Measurements from ENCODE around the gene EXD3.

Gene EXD3

DNA sequence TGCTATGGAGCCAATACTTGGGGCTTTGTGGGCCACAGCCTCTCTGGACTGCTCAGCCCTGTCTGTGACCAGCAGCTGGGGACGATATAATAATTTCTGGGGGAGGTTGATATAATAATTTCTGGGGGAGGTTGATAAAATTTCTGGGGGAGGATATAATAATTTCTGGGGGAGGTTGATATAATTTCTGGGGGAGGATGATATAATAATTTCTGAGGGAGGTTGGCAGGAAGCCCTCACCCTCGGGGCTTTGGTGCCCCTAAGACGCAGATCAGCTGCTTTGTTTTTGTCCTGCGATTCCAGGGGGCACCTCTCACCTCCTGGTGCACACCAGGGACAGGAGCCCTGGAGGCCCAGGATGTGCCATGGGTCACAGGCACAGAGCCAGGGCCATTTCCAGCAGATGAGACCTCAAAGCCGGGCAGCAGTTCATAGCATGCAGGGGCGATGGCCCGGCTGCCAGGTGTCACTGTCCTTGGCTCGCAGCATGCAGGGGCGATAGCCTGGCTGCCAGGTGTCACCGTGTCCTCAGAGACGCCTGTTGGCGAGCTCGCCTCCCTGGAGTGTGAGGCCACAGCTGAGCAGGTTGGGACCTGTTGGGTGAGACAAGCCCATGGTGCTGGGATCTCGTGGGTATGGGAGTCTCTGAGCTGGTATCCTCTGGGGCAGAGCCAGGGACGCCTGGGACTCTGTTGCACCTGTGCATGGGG is 149.2 kb downstream of the EXD3 start:
- peaks cover 38% of the 10 kb centered on the region for H3K36me3 ChIP-seq (replicated peaks)
- H3K27ac ChIP-seq = no peak overlapping the region
- no peaks in the 10 kb centered on the region for H3K27me3 ChIP-seq (replicated peaks)
- in situ Hi-C loops (cut with HindIII; ENCODE audit: low pct_ligation_motif_present, low sequenced_read_pairs) = no loop called here
- DNase-seq = no peak
- TF ChIP-seq, protein P1, sequence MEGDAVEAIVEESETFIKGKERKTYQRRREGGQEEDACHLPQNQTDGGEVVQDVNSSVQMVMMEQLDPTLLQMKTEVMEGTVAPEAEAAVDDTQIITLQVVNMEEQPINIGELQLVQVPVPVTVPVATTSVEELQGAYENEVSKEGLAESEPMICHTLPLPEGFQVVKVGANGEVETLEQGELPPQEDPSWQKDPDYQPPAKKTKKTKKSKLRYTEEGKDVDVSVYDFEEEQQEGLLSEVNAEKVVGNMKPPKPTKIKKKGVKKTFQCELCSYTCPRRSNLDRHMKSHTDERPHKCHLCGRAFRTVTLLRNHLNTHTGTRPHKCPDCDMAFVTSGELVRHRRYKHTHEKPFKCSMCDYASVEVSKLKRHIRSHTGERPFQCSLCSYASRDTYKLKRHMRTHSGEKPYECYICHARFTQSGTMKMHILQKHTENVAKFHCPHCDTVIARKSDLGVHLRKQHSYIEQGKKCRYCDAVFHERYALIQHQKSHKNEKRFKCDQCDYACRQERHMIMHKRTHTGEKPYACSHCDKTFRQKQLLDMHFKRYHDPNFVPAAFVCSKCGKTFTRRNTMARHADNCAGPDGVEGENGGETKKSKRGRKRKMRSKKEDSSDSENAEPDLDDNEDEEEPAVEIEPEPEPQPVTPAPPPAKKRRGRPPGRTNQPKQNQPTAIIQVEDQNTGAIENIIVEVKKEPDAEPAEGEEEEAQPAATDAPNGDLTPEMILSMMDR (IDR thresholded peaks at IDR 0.05; ENCODE audit: low read depth, low read length, missing control alignments) = no peak
- H3K4me3 ChIP-seq (ENCODE audit: low read depth, low read length) = no peak overlapping the region

DNA sequence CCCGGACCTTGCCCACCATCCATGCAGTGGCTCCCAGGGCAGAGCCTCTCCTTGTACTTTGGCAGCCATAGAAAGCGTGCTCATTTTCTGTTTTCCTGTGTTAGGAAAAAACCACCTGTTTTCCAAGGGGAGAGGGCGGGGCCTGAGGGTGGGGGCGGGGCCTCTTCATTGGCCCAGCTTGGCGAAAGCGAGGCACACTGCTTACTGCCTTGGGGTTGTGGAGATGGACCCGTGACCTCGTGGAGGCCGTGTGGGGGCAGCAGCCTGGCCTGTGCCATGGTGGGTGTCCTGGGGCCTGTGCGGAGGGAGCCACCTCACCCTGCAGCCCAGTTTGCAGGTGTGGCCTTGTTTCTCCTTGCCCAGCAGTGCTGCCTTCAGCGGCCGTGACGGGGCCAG is 149.9 kb downstream of the EXD3 start:
- DNase-seq = no peak
- Histone ChIP-seq H3K36me3 (replicated peaks) (peaks cover 43% of the 10 kb centered on the region), H3K27me3 (replicated peaks) (no peaks in the 10 kb centered on the region), H3K27ac (no peak overlapping the region), H3K4me3 (ENCODE audit: low read depth, low read length) (no peak overlapping the region)
- TF ChIP-seq, protein P1 (IDR thresholded peaks at IDR 0.05; ENCODE audit: low read depth, low read length, missing control alignments) = no peak
- in situ Hi-C loops (cut with HindIII; ENCODE audit: low pct_ligation_motif_present, low sequenced_read_pairs) = no loop called here

DNA sequence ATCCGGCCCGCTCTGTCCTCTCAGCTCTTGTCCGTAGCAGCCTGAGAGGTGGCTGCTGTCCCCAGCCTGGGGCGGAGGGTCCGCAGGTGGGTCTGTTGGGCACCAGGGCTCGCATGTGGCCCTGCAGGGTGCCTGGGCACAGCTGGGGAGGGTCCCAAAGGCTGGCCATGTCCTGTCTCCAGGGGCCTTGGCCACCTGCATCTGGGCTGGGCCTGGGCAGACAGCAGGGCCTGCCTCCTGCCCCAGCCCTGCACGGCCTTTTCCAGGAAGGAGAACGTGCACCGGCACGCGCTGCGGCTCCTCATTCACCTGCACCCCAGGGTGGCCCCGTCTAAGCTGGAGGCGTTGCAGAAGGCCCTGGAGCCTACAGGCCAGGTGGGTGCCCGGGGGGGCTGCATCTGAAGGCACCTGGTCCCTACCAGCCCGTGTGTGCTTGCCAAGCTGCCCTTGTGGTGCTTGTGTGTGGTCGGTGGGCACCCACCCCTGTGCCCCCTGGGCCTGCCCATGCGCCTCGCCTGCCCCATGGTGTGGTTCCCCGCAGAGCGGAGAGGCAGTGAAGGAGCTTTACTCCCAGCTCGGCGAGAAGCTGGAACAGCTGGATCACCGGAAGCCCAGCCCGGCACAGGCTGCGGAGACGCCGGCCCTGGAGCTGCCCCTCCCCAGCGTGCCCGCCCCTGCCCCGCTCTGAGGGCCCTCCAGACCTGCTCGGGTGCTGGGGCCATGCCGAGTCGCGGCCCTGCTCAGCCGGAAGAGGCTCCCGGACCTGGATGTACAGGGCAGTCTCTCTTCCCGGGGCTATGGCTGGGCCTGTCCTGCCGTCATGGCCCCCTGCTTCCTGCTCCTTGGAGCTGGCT is 150.5 kb downstream of the EXD3 start:
- H3K36me3 ChIP-seq (replicated peaks) = peaks cover 46% of the 10 kb centered on the region
- no peak for DNase-seq
- H3K27me3 ChIP-seq (replicated peaks) = no peaks in the 10 kb centered on the region
- in situ Hi-C loops (cut with HindIII; ENCODE audit: low pct_ligation_motif_present, low sequenced_read_pairs) = no loop called here
- H3K27ac ChIP-seq = no peak overlapping the region
- no peak overlapping the region for H3K4me3 ChIP-seq (ENCODE audit: low read depth, low read length)
- TF ChIP-seq, protein P1 (IDR thresholded peaks at IDR 0.05; ENCODE audit: low read depth, low read length, missing control alignments) = no peak

DNA sequence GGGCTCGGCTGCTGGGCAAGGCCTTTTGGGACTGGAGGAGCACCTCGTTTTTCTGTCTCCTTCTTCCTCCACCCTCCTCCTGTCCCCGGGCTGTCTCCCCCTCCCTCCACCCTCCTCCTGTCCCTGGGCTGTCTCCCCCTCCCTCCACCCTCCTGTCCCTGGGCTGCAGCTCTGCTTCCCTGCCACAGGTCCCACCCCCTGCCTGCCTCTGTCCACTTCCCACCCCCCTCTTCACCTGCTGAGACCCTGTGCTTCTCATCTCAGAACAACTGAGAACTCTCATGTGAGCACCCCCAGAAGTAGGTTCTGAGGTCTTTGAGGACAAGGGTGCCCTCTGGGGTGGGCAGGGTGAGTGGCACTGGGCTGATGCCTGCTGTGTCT is 151.3 kb downstream of the EXD3 start:
- no peak overlapping the region for H3K27ac ChIP-seq
- no peak for DNase-seq
- TF ChIP-seq, protein P1 (IDR thresholded peaks at IDR 0.05; ENCODE audit: low read depth, low read length, missing control alignments) = no peak
- no peaks in the 10 kb centered on the region for H3K27me3 ChIP-seq (replicated peaks)
- in situ Hi-C loops (cut with HindIII; ENCODE audit: low pct_ligation_motif_present, low sequenced_read_pairs) = no loop called here
- H3K36me3 ChIP-seq (replicated peaks) = peaks cover 48% of the 10 kb centered on the region
- H3K4me3 ChIP-seq (ENCODE audit: low read depth, low read length) = no peak overlapping the region

DNA sequence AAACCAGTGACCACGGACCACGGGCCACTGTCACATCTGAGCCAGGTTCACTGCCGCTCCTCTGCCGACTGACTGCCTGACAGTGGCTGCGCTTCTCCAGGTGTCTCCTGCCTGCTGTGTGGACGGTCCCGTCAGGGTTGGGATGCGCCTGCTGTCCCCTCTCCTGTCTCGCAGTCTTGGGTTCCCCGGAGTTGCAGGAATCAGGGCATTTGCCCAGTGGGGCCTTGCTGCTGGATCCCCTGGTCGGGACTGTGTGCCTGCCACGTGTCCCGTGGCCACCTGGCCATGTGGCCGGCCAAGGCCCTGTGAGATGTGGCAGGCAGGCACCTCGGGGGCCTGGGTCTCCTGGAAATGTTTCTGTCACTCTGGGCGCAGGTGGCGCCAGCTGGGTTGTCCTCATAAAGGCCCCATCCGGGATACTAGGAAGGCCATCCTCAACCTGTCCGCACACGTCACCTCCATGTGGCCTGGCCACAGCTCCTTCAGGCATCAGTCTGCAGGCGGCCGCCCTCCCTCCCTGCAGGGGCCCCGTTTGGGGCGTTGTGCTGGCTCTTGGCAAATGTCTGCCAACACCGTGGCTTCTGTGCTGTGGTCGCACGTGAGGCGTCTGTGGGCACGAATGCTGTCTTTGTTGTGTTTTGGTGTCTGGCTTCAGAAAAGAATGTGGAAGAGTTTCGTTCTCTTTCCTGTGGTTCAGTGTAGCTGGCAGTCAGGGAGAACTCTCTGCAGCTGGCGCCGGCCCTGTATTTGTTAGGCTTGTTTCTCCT is 151.8 kb downstream of the EXD3 start:
- TF ChIP-seq, protein P1 (IDR thresholded peaks at IDR 0.05; ENCODE audit: low read depth, low read length, missing control alignments) = no peak
- no peak for DNase-seq
- Histone ChIP-seq H3K27me3 (replicated peaks) (no peaks in the 10 kb centered on the region), H3K36me3 (replicated peaks) (peaks cover 53% of the 10 kb centered on the region), H3K27ac (no peak overlapping the region), H3K4me3 (ENCODE audit: low read depth, low read length) (no peak overlapping the region)
- in situ Hi-C loops (cut with HindIII; ENCODE audit: low pct_ligation_motif_present, low sequenced_read_pairs) = no loop called here

All from brain microvascular endothelial cell (primary cell).